Measurements from ENCODE around the gene TXLNA. TPM values are rescaled to one million over a fixed set of nuclear protein-coding genes. Genes with fewer than 3 reads are reported as not detected.

Gene TXLNA
- total and polyA plus RNA-seq, 2 experiments from 2014 or later: 15.2 to 52.1 TPM

DNA sequence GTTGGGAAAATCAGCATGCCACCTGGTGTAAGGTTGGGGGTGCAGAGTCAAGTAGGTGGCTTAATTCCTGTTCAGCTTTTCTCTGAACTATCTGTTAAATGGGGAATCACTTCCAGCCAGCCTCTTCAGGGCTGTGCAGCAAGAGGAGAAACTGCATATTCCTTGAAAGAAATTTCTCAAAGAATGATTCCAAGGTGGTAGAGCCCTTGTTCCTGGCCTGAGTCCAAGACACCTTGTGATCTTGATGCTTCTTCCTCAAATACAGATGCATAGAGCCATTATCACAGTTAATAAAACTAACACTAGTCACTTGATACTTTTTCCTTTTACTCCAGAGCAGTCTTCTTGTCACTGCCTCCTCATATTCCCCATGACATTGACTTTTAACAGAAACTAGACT lies 5.2 kb downstream of the TXLNA start:
- TF ChIP-seq ZNF331 (CRISPR knock-in tag; IDR thresholded peaks at IDR 0.05; ENCODE audit: low read depth): no peak
- DNase-seq (ENCODE audit: low spot score) (no peak), ATAC-seq (no peak)
- Mint-ChIP-seq H3K4me1 (peaks cover 30% of the 10 kb centered on the region), H3K4me3 (no peak overlapping the region; the same call in 2 of the 3 replicates), H3K27ac (no peak overlapping the region), H3K9me3 (no peaks in the 10 kb centered on the region), H3K36me3 (ENCODE audit: low read depth) (peaks cover 89% of the 10 kb centered on the region), H3K27me3 (ENCODE audit: insufficient read depth, low read depth, poor library complexity) (peaks cover 13% of the 10 kb centered on the region)
- peaks cover 14% of the 10 kb centered on the region for H3K4me1 ChIP-seq (ENCODE audit: insufficient read depth)
- H3K4me2 ChIP-seq: no peak overlapping the region
- H4K20me1 ChIP-seq (replicated peaks; ENCODE audit: insufficient read depth): peaks cover 42% of the 10 kb centered on the region
- peaks cover 14% of the 10 kb centered on the region for H3F3A ChIP-seq (replicated peaks; ENCODE audit: low read depth)
- no peak overlapping the region for H2AFZ ChIP-seq
- H3K27me3 ChIP-seq (ENCODE audit: insufficient read depth): no peaks in the 10 kb centered on the region
- peaks cover 51% of the 10 kb centered on the region for H3K36me3 ChIP-seq (ENCODE audit: insufficient read depth)
- H3K9me2 ChIP-seq (ENCODE audit: insufficient read depth): no peaks in the 10 kb centered on the region
- no peak overlapping the region for H3K4me3 ChIP-seq
- peaks cover 67% of the 10 kb centered on the region for H3K79me2 ChIP-seq (replicated peaks; ENCODE audit: insufficient read depth)
- peak overlapping the region; percentile 59; the same call in 1 of the 2 replicates for H3K27ac ChIP-seq (ENCODE audit: low read depth)

DNA sequence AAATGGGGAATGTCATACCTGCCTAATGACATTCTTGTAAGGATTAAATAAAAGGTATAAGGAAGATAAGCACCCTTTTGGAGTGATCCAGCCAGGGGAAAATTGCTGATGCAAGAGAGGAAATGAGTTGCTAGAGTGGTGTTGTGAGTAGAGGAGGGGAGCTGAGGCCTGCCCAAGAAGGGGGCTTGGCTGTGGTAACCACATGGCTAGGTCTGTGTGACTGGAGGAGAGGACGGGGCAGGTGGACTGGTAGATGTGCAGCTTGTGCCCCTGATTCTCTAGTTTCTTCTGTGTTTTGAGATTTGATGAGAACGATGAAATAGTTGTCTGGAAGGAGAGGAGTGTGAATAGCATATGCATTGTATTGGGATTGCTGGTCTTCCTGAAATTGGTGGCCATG lies 6.6 kb downstream of the TXLNA start:
- Histone ChIP-seq H3K4me1 (ENCODE audit: insufficient read depth) (peaks cover 5% of the 10 kb centered on the region), H3K27me3 (ENCODE audit: insufficient read depth) (no peaks in the 10 kb centered on the region), H3K9me2 (ENCODE audit: insufficient read depth) (no peaks in the 10 kb centered on the region), H3K4me2 (no peak overlapping the region), H3F3A (replicated peaks; ENCODE audit: low read depth) (peaks cover 5% of the 10 kb centered on the region), H2AFZ (no peak overlapping the region), H4K20me1 (replicated peaks; ENCODE audit: insufficient read depth) (peaks cover 42% of the 10 kb centered on the region), H3K27ac (ENCODE audit: low read depth) (peak overlapping the region; percentile 61), H3K79me2 (replicated peaks; ENCODE audit: insufficient read depth) (peaks cover 59% of the 10 kb centered on the region), H3K36me3 (ENCODE audit: insufficient read depth) (peaks cover 62% of the 10 kb centered on the region), H3K4me3 (no peak overlapping the region)
- H3K9me3 Mint-ChIP-seq: no peaks in the 10 kb centered on the region
- no peak for DNase-seq (ENCODE audit: low spot score)
- no peak overlapping the region; the same call in 2 of the 3 replicates for H3K4me3 Mint-ChIP-seq
- peaks cover 6% of the 10 kb centered on the region for H3K27me3 Mint-ChIP-seq (ENCODE audit: insufficient read depth, low read depth, poor library complexity)
- H3K27ac Mint-ChIP-seq: peak overlapping the region; percentile 95
- ATAC-seq: no peak
- peaks cover 19% of the 10 kb centered on the region for H3K4me1 Mint-ChIP-seq
- H3K36me3 Mint-ChIP-seq (ENCODE audit: low read depth): peaks cover 92% of the 10 kb centered on the region
- TF ChIP-seq JUNB (IDR thresholded peaks at IDR 0.05; ENCODE audit: unreplicated experiment): no peak
- no peak for TF ChIP-seq EZH2 (IDR thresholded peaks at IDR 0.05; ENCODE audit: low read depth, unreplicated experiment)
- TF ChIP-seq ZNF114 (CRISPR knock-in tag; IDR thresholded peaks at IDR 0.05): no peak
- TF ChIP-seq ZNF331 (CRISPR knock-in tag; IDR thresholded peaks at IDR 0.05; ENCODE audit: low read depth): no peak
- TF ChIP-seq, protein P1, sequence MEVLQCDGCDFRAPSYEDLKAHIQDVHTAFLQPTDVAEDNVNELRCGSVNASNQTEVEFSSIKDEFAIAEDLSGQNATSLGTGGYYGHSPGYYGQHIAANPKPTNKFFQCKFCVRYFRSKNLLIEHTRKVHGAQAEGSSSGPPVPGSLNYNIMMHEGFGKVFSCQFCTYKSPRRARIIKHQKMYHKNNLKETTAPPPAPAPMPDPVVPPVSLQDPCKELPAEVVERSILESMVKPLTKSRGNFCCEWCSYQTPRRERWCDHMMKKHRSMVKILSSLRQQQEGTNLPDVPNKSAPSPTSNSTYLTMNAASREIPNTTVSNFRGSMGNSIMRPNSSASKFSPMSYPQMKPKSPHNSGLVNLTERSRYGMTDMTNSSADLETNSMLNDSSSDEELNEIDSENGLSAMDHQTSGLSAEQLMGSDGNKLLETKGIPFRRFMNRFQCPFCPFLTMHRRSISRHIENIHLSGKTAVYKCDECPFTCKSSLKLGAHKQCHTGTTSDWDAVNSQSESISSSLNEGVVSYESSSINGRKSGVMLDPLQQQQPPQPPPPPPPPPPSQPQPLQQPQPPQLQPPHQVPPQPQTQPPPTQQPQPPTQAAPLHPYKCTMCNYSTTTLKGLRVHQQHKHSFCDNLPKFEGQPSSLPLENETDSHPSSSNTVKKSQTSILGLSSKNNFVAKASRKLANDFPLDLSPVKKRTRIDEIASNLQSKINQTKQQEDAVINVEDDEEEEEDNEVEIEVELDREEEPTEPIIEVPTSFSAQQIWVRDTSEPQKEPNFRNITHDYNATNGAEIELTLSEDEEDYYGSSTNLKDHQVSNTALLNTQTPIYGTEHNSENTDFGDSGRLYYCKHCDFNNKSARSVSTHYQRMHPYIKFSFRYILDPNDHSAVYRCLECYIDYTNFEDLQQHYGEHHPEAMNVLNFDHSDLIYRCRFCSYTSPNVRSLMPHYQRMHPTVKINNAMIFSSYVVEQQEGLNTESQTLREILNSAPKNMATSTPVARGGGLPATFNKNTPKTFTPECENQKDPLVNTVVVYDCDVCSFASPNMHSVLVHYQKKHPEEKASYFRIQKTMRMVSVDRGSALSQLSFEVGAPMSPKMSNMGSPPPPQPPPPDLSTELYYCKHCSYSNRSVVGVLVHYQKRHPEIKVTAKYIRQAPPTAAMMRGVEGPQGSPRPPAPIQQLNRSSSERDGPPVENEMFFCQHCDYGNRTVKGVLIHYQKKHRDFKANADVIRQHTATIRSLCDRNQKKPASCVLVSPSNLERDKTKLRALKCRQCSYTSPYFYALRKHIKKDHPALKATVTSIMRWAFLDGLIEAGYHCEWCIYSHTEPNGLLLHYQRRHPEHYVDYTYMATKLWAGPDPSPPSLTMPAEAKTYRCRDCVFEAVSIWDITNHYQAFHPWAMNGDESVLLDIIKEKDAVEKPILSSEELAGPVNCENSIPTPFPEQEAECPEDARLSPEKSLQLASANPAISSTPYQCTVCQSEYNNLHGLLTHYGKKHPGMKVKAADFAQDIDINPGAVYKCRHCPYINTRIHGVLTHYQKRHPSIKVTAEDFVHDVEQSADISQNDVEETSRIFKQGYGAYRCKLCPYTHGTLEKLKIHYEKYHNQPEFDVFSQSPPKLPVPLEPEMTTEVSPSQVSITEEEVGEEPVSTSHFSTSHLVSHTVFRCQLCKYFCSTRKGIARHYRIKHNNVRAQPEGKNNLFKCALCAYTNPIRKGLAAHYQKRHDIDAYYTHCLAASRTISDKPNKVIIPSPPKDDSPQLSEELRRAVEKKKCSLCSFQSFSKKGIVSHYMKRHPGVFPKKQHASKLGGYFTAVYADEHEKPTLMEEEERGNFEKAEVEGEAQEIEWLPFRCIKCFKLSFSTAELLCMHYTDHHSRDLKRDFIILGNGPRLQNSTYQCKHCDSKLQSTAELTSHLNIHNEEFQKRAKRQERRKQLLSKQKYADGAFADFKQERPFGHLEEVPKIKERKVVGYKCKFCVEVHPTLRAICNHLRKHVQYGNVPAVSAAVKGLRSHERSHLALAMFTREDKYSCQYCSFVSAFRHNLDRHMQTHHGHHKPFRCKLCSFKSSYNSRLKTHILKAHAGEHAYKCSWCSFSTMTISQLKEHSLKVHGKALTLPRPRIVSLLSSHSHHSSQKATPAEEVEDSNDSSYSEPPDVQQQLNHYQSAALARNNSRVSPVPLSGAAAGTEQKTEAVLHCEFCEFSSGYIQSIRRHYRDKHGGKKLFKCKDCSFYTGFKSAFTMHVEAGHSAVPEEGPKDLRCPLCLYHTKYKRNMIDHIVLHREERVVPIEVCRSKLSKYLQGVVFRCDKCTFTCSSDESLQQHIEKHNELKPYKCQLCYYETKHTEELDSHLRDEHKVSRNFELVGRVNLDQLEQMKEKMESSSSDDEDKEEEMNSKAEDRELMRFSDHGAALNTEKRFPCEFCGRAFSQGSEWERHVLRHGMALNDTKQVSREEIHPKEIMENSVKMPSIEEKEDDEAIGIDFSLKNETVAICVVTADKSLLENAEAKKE (CRISPR knock-in tag; IDR thresholded peaks at IDR 0.05): no peak
- no peak for TF ChIP-seq POLR2AphosphoS5 (IDR thresholded peaks at IDR 0.05; ENCODE audit: low read depth)
- no peak for TF ChIP-seq NANOG (IDR thresholded peaks at IDR 0.05; ENCODE audit: borderline replicate concordance)
- TF ChIP-seq, protein P2, sequence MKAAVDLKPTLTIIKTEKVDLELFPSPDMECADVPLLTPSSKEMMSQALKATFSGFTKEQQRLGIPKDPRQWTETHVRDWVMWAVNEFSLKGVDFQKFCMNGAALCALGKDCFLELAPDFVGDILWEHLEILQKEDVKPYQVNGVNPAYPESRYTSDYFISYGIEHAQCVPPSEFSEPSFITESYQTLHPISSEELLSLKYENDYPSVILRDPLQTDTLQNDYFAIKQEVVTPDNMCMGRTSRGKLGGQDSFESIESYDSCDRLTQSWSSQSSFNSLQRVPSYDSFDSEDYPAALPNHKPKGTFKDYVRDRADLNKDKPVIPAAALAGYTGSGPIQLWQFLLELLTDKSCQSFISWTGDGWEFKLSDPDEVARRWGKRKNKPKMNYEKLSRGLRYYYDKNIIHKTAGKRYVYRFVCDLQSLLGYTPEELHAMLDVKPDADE (IDR thresholded peaks at IDR 0.05): no peak
- TF ChIP-seq, protein P3, sequence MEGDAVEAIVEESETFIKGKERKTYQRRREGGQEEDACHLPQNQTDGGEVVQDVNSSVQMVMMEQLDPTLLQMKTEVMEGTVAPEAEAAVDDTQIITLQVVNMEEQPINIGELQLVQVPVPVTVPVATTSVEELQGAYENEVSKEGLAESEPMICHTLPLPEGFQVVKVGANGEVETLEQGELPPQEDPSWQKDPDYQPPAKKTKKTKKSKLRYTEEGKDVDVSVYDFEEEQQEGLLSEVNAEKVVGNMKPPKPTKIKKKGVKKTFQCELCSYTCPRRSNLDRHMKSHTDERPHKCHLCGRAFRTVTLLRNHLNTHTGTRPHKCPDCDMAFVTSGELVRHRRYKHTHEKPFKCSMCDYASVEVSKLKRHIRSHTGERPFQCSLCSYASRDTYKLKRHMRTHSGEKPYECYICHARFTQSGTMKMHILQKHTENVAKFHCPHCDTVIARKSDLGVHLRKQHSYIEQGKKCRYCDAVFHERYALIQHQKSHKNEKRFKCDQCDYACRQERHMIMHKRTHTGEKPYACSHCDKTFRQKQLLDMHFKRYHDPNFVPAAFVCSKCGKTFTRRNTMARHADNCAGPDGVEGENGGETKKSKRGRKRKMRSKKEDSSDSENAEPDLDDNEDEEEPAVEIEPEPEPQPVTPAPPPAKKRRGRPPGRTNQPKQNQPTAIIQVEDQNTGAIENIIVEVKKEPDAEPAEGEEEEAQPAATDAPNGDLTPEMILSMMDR (conservative IDR thresholded peaks at IDR 0.05; ENCODE audit: low read depth in 2 of 2): no peak
- no peak for TF ChIP-seq CREB1 (CRISPR knock-in tag; IDR thresholded peaks at IDR 0.05; ENCODE audit: low read depth)
- TF ChIP-seq STAT1 (IDR thresholded peaks at IDR 0.05; ENCODE audit: unreplicated experiment): no peak
- TF ChIP-seq EZH2phosphoT487 (IDR thresholded peaks at IDR 0.05; ENCODE audit: unreplicated experiment): no peak

Measured in GM23338 (cell line).